ENCODE measurements around the gene MST1R.
"Not testable (repeated sequence)": the region's sequence is repeated elsewhere in the genome, so short reads cannot be mapped to it uniquely, and the experiment has no call there.

Gene MST1R

GRCh38 chr3:49903451-49904424 is at the start of gene MST1R:
MST1R (minus strand) TSS chr3:49903873; CDS start chr3:49903609, 264 bp downstream.
- peak; percentile 89 for DNase-seq

- DNase-seq = no peak
These were observed 49.3 kb upstream of the MST1R start for GRCh38 chr3:49952924-49953323.

GRCh38 chr3:49942651-49943050 is 39.0 kb upstream of the MST1R start:
- DNase-seq = no peak

- no peak for DNase-seq
These were observed 37.1 kb upstream of the MST1R start for GRCh38 chr3:49940667-49941249.

- DNase-seq = peak; percentile 89
These were observed 36.4 kb upstream of the MST1R start, which contains the start of gene RBM6 for GRCh38 chr3:49939858-49940666. RBM6 (plus strand) TSS chr3:49940150; CDS start chr3:49962642, 22,492 bp downstream.

GRCh38 chr3:49937090-49937489 is 33.4 kb upstream of the MST1R start:
- no peak for DNase-seq

- not testable (repeated sequence) for DNase-seq
These were observed 28.6 kb upstream of the MST1R start for GRCh38 chr3:49932281-49932680.

GRCh38 chr3:49930922-49931321 is 27.2 kb upstream of the MST1R start:
- peak; percentile 6 for DNase-seq

- DNase-seq = no peak
These were observed 26.6 kb upstream of the MST1R start for GRCh38 chr3:49930168-49930690.

GRCh38 chr3:49929291-49930167 is 25.9 kb upstream of the MST1R start, which contains the start of gene MON1A:
MON1A (minus strand) TSS chr3:49929811; CDS start chr3:49913346, 16,465 bp downstream.
- peak; percentile 49 for DNase-seq

GRCh38 chr3:49928481-49929017 is 24.9 kb upstream of the MST1R start:
- DNase-seq = no peak

GRCh38 chr3:49927798-49928197 is 24.1 kb upstream of the MST1R start:
- DNase-seq = no peak

- DNase-seq = no peak
These were observed 22.6 kb upstream of the MST1R start for GRCh38 chr3:49926117-49926728.

- no peak for DNase-seq
These were observed 21.8 kb upstream of the MST1R start for GRCh38 chr3:49925485-49925884.

- DNase-seq = no peak
These were observed 21.0 kb upstream of the MST1R start for GRCh38 chr3:49924683-49925082.

- DNase-seq = not testable (repeated sequence)
These were observed 14.3 kb upstream of the MST1R start for GRCh38 chr3:49917806-49918590.

- DNase-seq = no peak
These were observed 13.0 kb upstream of the MST1R start for GRCh38 chr3:49916686-49917085.

- DNase-seq = no peak
These were observed 11.2 kb upstream of the MST1R start for GRCh38 chr3:49914906-49915305.

- DNase-seq = no peak
These were observed 9.2 kb upstream of the MST1R start for GRCh38 chr3:49912881-49913281.

- DNase-seq = no peak
These were observed 7.9 kb upstream of the MST1R start for GRCh38 chr3:49911611-49912010.
